Measurements from ENCODE around the gene ATP2B2. TPM values are rescaled to one million over a fixed set of nuclear protein-coding genes. Genes with fewer than 3 reads are reported as not detected.

ATP2B2 gene
- total RNA-seq, 1 donor from 2014 or later = not detected

GRCh38 chr3:10463533-10464434, 41.6 kb downstream of the ATP2B2 start:
- Histone ChIP-seq H3K36me3 (ENCODE audit: control insufficient read depth, insufficient read depth, low read length) (no peaks in the 10 kb centered on the region), H3K27me3 (ENCODE audit: control insufficient read depth, insufficient read depth, low read length) (peaks cover 7% of the 10 kb centered on the region), H3K4me3 (ENCODE audit: low read depth, low read length) (no peak overlapping the region)
- TF ChIP-seq CTCF (IDR thresholded peaks at IDR 0.05; ENCODE audit: insufficient read depth, low read length, poor library complexity, severe bottlenecking) = no peak
- no peak for DNase-seq (ENCODE audit: low read depth)

DNA sequence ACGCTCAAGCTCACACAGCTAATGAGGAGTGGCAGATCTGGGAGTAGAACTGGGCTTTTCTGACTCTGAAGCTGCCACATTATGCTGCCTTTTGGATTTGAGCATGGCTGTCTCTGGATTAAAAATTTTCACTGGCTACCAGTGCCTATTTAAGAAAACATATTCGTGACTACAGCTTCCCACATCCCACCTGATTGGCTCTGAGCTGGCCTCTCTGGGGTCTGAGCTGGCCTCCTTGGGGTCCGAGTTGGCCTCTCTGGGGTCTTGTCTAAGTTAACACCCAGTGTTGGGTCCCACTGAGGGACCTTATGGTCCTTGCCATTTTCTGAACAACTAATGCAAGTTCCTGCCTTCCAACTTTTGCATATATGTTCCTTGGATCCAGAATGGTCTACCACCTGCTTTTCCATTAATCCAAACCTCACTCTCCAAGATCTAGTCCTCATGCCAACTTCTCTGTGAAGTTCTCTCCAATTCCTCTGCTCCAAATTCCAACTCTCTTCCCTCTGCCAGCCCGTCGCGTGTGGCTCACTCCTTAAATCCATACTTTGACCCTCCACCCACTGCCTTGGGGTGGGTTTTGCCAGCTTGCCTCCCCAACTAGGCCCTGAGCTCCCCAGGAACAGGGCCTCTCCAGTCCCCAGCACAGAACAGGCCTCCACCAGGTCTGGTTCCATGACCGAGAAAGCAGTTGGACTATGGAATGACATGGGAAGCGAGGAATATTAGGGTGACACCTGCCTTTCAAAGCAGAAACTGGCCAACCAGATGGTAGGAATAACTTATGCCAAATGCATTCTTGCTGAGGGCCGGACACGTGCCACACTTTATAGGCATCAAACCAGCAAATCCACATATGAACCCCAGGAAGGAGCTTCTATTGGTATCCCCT, 42.5 kb downstream of the ATP2B2 start:
- Histone ChIP-seq H3K27me3 (ENCODE audit: control insufficient read depth, insufficient read depth, low read length) (peaks cover 3% of the 10 kb centered on the region), H3K36me3 (ENCODE audit: control insufficient read depth, insufficient read depth, low read length) (no peaks in the 10 kb centered on the region), H3K4me3 (ENCODE audit: low read depth, low read length) (no peak overlapping the region)
- no peak for DNase-seq (ENCODE audit: low read depth)
- no peak for TF ChIP-seq CTCF (IDR thresholded peaks at IDR 0.05; ENCODE audit: insufficient read depth, low read length, poor library complexity, severe bottlenecking)

GRCh38 chr3:10460951-10461545, 44.3 kb downstream of the ATP2B2 start:
- Histone ChIP-seq H3K36me3 (ENCODE audit: control insufficient read depth, insufficient read depth, low read length) (no peaks in the 10 kb centered on the region), H3K27me3 (ENCODE audit: control insufficient read depth, insufficient read depth, low read length) (no peaks in the 10 kb centered on the region), H3K4me3 (ENCODE audit: low read depth, low read length) (no peak overlapping the region)
- DNase-seq (ENCODE audit: low read depth) = no peak
- no peak for TF ChIP-seq CTCF (IDR thresholded peaks at IDR 0.05; ENCODE audit: insufficient read depth, low read length, poor library complexity, severe bottlenecking)

DNA sequence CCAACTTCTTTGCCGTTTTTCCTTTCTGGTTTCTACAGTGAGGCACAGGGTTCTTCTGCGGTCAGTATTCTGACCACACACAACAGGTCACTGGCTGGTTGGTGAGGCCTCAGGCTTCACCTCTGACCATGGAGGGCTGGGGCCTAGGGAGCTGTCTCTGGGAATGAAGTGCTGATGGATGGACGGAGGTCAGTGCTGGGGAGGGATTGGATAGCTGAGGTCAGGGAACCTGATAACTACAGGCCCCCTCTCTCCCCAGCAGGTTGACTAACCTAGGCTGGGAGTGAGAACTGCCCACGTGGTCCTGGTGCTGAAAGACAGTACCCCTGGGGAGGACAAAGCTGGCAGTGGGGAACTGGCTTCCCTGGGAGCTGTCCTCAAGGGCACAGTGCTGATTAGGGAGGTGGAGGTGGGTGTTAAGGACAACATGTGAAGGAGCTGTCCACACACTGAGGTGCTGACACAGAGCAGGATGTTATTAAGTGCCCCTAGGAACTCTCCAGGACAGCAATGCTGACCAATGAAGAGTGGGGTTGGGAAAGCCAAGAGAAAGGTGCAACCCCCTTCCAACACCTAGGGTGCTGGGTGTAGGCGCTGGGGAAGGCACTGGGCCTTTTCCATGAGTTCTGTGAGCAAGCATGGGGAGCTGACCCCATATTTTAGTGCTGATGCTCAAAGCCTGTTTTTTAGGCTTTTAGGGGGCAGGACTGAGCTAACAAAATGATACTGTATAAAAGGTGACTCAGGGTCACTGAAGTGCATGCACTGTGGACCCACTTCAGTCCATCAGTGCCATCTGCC, 45.2 kb downstream of the ATP2B2 start:
- Histone ChIP-seq H3K27me3 (ENCODE audit: control insufficient read depth, insufficient read depth, low read length) (no peaks in the 10 kb centered on the region), H3K4me3 (ENCODE audit: low read depth, low read length) (no peak overlapping the region), H3K36me3 (ENCODE audit: control insufficient read depth, insufficient read depth, low read length) (no peaks in the 10 kb centered on the region)
- peak; percentile 53 for DNase-seq (ENCODE audit: low read depth)
- no peak for TF ChIP-seq CTCF (IDR thresholded peaks at IDR 0.05; ENCODE audit: insufficient read depth, low read length, poor library complexity, severe bottlenecking)

GRCh38 chr3:10457560-10457959, 47.8 kb downstream of the ATP2B2 start:
- Histone ChIP-seq H3K27me3 (ENCODE audit: control insufficient read depth, insufficient read depth, low read length) (no peaks in the 10 kb centered on the region), H3K4me3 (ENCODE audit: low read depth, low read length) (no peak overlapping the region), H3K36me3 (ENCODE audit: control insufficient read depth, insufficient read depth, low read length) (no peaks in the 10 kb centered on the region)
- DNase-seq (ENCODE audit: low read depth) = no peak
- no peak for TF ChIP-seq CTCF (IDR thresholded peaks at IDR 0.05; ENCODE audit: insufficient read depth, low read length, poor library complexity, severe bottlenecking)
